ENCODE measurements around the gene FGF22.

The FGF22 gene

GRCh38 chr19:656751-657559, 17.3 kb downstream of the FGF22 start:
- TF ChIP-seq GATA2 (IDR thresholded peaks at IDR 0.05; ENCODE audit: low read depth, low read length), result no peak

DNA sequence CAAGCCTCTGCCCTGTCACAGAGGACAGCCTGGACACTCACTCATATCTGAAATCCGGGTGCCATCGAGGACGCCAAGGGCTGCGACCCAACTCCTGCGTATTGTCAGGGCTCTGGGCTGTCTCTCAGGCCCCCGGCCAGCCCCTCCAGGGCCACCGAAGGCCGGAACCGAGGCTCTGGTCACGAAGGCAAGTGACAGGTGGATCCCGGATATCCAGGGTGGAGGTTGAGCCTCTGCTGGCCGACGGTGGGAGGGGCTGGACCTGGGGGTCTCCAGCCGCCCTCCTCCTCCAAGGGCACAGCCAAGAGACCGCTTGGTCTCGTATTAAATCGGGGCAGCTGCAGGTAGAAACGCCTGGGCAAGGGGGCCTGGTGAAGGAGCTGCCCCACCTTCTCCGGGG, 17.9 kb downstream of the FGF22 start:
- no peak for TF ChIP-seq GATA2 (IDR thresholded peaks at IDR 0.05; ENCODE audit: low read depth, low read length)
- TF ChIP-seq GATA3 (IDR thresholded peaks at IDR 0.05; ENCODE audit: low read depth, low read length), result no peak

GRCh38 chr19:658059-658839, 18.6 kb downstream of the FGF22 start:
- TF ChIP-seq GATA3 (IDR thresholded peaks at IDR 0.05; ENCODE audit: low read depth, low read length) (no peak), GATA2 (IDR thresholded peaks at IDR 0.05; ENCODE audit: low read depth, low read length) (no peak)

GRCh38 chr19:658916-659839, 19.5 kb downstream of the FGF22 start:
- no peak for TF ChIP-seq GATA2 (IDR thresholded peaks at IDR 0.05; ENCODE audit: low read depth, low read length)
- TF ChIP-seq GATA3 (IDR thresholded peaks at IDR 0.05; ENCODE audit: low read depth, low read length), result no peak

GRCh38 chr19:660793-661426, 21.2 kb downstream of the FGF22 start:
- no peak for TF ChIP-seq GATA2 (IDR thresholded peaks at IDR 0.05; ENCODE audit: low read depth, low read length)
- no peak for TF ChIP-seq GATA3 (IDR thresholded peaks at IDR 0.05; ENCODE audit: low read depth, low read length)

DNA sequence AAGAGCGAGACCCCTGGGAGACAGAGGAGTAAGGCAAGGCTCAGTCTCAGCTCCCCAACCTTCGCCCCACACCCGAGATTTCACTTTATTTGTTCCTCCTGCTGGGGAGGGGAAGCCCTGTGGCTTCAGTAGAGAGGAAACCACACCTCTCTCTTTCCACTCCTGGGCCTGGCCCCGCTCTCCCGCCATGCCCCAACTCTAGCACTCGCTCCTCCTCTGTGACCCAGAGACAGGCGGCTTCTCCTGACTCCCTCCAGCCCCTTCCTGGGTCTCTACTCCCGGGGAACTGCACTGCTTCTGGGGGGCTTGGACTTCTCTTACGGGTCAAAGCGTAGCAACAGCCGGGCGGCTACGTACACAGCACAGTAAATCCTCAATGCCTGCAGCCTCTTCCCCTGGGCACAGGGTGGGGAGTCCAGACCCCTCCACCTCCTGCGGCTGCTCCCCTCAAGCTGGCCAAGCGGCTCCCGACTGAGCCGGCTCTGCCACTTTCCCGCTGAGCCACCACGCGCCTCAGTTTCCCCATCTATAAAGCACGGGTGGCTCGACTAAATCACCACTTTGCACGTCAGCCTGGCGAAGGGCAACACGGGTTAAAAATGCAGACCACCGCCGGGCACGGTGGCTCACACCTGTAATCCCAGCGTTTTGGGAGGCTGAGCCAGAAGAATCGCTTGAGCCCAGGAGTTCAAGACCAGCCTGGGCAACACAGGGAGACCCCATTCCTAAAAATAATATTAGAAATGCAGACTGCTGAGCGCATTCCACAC, 21.9 kb downstream of the FGF22 start:
- TF ChIP-seq GATA2 (IDR thresholded peaks at IDR 0.05; ENCODE audit: low read depth, low read length), result no peak
- TF ChIP-seq GATA3 (IDR thresholded peaks at IDR 0.05; ENCODE audit: low read depth, low read length), result no peak

GRCh38 chr19:662207-662961, 22.7 kb downstream of the FGF22 start:
- TF ChIP-seq GATA2 (IDR thresholded peaks at IDR 0.05; ENCODE audit: low read depth, low read length), result no peak

- TF ChIP-seq GATA2 (IDR thresholded peaks at IDR 0.05; ENCODE audit: low read depth, low read length) (no peak), GATA3 (IDR thresholded peaks at IDR 0.05; ENCODE audit: low read depth, low read length) (no peak)
Observed at GRCh38 chr19:662962-663681, 23.4 kb downstream of the FGF22 start, which contains the start of gene RNF126. Gene RNF126 (minus strand): TSS chr19:663214. CDS start chr19:663121, 93 bp downstream.

- no peak for TF ChIP-seq GATA2 (IDR thresholded peaks at IDR 0.05; ENCODE audit: low read depth, low read length)
- no peak for TF ChIP-seq GATA3 (IDR thresholded peaks at IDR 0.05; ENCODE audit: low read depth, low read length)
Observed at GRCh38 chr19:663682-664117, 24.0 kb downstream of the FGF22 start.

DNA sequence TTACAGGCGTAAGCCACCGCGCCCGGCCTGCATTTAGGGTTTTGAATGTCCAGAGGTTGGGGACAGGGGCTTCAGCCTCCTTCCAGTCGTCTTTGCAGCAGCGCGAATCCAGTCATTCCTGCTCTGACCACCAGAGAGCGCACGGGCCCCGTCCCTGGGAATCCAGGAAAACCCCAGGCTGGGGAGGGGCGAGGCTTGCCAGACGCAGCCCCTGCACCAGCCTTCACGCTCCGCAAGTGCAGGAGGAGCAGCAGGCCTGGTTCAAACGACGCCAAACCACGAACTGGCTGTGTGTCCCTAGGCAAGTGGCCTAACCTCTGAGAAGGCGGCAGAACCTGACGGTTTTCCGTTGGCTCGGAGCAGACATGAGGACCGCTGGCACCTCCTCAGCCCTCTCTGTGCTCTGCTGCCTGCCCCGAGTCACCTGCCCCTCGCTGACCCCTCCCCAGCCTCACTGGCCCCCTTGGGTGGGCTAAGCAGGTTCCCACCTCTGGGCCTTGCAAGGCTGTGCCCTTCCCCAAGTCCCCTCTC, 25.3 kb downstream of the FGF22 start:
- TF ChIP-seq GATA2 (IDR thresholded peaks at IDR 0.05; ENCODE audit: low read depth, low read length) (no peak), GATA3 (IDR thresholded peaks at IDR 0.05; ENCODE audit: low read depth, low read length) (no peak)

- TF ChIP-seq GATA3 (IDR thresholded peaks at IDR 0.05; ENCODE audit: low read depth, low read length), result no peak
- no peak for TF ChIP-seq GATA2 (IDR thresholded peaks at IDR 0.05; ENCODE audit: low read depth, low read length)
Observed at GRCh38 chr19:670609-671075, 31.0 kb downstream of the FGF22 start.

All from SH-SY5Y (cell line).